GM18507 (cell line): ENCODE data around the gene DDX31.
"Not testable (repeated sequence)": the region's sequence is repeated elsewhere in the genome, so short reads cannot be mapped to it uniquely, and the experiment has no call there.

Experiments
- DNase-seq: peaks from one replicate; pipeline ENCODE4 v3.0.0; 2011; ENCODE audit warnings: low read depth; ENCODE audit not compliant: insufficient read length; ENCODE audit errors: extremely low spot score
- FAIRE-seq: peaks from 2 replicates; lab custom pipeline; 2011; peaks lifted over from hg19 to GRCh38; lab: Jason Lieb, UNC

The DDX31 gene

GRCh38 chr9:132669698-132670456, at the start of gene DDX31:
Gene DDX31, minus strand, starts transcription at chr9:132669983. Its CDS starts 49 bp downstream, at chr9:132669934.
- DNase-seq (peak; percentile 89), FAIRE-seq (peak; percentile 78)

DNA sequence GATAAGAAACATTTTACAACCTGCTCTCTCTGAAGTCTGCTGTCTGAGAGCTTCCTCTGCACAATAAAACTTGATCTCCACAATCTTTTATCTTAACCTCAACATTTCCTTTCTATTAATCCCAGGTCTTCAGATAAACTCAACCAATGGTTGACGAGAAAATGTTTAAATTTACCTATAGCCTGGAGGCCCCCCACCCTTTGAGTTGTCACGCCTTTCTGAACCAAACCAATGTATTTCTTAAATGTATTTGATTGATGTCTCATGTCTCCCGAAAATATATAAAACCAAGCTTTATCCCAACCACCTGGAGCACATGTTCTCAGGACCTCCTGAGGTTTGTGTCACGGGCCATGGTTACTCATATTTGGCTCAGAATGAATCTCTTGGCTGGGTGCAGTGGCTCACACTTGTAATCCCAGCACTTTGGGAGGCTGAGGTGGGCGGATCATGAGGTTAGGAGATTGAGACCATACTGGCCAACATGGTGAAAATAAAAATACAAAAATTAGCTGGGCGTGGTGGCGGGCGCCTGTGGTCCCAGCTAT, 48.7 kb upstream of the DDX31 start:
- FAIRE-seq, result not testable (repeated sequence)

DNA sequence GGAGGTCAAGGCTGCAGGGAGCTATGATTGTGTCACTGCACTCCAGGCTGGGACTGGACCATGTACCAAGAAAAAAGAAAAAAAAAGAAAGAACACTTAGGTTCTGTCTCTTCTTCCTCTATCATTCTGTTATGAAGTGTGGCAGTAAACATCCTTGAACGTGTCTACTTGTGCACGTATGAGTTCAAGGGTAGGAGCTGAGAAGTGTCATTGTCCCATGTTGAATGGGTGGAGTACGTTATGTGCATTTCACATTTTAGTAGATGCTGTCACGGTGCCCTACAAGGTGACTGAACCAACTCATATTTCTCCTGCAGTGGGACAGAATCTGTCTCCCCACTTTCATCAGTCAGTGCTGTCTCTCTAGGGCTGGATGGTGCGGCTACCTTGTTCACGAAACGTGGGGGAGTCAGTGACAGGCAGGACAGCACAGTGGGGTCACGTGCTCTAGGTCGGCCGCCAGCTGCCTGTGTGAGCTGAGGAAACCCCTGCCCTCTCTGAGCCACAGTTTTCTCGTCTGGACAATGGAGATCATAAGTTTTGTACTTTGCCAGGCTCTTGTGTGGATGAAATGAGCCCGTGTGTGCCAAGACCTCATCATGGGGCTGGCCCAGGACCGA, 47.7 kb upstream of the DDX31 start:
- FAIRE-seq (no peak), DNase-seq (no peak)

More for the DNA sequence above, 48.7 kb upstream of the DDX31 start:
- DNase-seq, result not testable (repeated sequence)

- FAIRE-seq (no peak), DNase-seq (no peak)
These were observed 46.2 kb upstream of the DDX31 start for GRCh38 chr9:132716007-132716406.

- no peak for FAIRE-seq
- DNase-seq, result no peak
These were observed 43.0 kb upstream of the DDX31 start for GRCh38 chr9:132712753-132713152.

DNA sequence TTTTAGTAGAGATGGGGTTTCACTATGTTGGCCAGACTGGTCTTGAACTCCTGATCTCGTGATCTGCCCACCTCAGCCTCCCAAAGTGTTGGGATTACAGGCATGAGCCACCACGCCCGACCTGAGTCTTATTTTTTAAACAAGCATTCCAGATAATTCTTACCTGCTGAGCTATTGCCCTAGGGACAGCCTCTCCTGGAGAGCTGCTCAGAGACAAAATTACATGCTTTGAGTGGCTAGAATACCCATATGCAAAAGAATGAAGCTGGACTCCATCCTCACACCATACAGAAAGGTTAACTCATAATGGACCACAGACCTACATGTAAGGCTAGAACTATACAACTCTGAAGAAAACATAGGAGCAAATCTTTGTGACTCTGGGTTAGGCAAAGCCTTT, 42.1 kb upstream of the DDX31 start:
- DNase-seq (no peak), FAIRE-seq (no peak)

GRCh38 chr9:132711152-132711551, 41.4 kb upstream of the DDX31 start:
- FAIRE-seq, DNase-seq: not testable (repeated sequence)

DNA sequence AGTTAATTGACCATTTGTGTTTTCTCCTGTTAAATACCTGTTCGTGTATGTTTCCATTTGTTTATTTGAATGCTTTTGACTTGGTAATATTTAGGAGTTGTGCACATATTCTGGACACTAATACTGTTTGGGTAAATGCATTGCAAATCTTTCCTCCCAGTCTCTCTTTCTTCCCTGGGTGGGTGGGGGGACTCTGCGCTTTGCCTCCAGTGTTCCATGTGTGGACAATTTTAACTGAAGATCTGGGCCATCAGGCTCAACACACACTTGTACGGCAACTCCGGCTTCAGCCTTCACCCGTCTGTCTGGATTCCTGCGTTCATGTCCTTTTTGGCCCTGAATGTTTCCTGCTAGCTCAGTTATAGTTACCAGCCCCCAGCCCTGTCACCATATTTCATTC, 40.5 kb upstream of the DDX31 start:
- DNase-seq (no peak), FAIRE-seq (no peak)

- no peak for FAIRE-seq
- DNase-seq, result no peak
These were observed 39.1 kb upstream of the DDX31 start for GRCh38 chr9:132708769-132709430.

GRCh38 chr9:132708239-132708638, 38.5 kb upstream of the DDX31 start:
- no peak for FAIRE-seq
- DNase-seq, result no peak

DNA sequence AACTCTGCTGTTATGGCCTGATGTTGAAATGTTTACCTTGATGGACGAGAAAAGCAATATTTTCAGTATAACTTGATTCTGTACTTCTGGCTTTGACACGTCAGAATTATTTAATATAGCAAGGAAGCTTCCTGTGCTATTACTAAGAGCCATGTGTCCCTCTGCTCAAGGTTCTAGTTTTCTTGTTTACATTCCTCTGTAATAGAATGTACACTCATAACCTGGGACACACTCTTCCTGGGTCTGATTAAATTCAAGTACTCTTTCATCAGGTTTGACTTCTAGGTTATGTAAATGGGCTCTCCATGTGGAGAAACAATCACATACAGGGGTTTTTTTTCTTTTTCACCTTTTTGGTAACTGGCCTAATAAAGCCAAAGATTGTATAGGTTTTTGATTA, 33.6 kb upstream of the DDX31 start:
- no peak for DNase-seq
- FAIRE-seq, result no peak

- FAIRE-seq (no peak), DNase-seq (no peak)
These were observed 32.5 kb upstream of the DDX31 start for GRCh38 chr9:132702254-132702653.

DNA sequence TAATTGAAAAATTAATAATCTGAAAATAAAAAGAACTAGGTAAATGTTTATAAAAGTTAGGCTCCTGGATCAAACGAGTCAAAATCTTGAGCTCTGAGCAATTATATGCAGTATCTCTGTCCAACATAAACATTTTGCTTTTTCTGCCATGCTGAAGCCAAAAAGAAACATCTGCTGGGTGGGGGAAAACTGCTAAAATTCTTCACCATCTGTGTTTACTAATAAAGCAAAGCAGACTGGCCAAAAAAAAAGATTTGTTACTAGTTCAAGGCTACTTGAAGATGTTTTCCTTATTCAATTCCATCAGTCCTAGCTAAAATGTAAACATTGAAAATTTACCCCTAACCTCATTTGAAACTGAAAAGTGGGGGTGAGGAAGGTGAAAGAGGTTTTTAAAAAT, 30.2 kb upstream of the DDX31 start:
- DNase-seq, result no peak
- FAIRE-seq, result no peak

- FAIRE-seq (no peak), DNase-seq (no peak)
These were observed 29.2 kb upstream of the DDX31 start for GRCh38 chr9:132698989-132699388.

- no peak for FAIRE-seq
- DNase-seq, result no peak
These were observed 27.4 kb upstream of the DDX31 start for GRCh38 chr9:132697230-132697629.

GRCh38 chr9:132694144-132694543, 24.4 kb upstream of the DDX31 start:
- FAIRE-seq (no peak), DNase-seq (no peak)

- DNase-seq (no peak), FAIRE-seq (no peak)
These were observed 20.9 kb upstream of the DDX31 start for GRCh38 chr9:132690696-132691095.

DNA sequence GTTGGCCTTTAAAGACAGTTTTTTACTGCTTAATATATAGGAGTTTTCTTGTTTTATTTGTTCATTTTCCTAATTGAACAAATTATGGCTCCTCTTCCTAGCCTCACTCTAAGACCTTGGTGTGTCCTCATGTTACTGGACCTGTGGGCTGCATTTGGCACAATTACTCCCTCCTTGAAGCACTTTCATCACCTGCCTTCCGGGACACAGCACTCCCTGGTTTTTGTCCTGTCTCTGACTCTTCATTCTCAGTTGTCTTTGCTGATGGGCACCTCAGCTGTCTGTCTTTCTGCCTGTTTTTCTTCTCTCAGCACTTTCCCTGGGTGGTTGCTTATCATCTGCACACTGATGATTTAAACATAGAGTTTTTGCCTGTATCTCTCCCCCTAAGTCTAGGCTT, 14.1 kb upstream of the DDX31 start:
- DNase-seq, result no peak
- FAIRE-seq, result no peak

DNA sequence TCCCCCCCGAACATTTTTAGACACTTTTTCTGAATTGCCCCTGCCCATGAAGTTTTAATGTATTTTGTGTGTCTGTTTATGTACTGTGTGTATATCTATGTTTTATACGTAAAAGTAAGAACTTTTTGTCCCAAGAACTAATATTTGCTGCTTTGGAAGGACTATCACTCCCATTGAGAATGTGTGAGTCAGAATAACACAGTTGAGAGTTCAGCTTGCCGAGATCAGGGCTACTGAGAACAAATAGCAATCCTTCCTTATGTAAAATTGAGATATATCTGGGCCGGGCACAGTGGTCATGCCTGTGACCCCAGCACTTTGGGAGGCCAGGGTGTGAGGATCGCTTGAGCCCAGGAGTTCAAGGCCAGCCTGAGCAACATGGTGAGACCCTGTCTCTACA, 11.8 kb upstream of the DDX31 start:
- DNase-seq (no peak), FAIRE-seq (no peak)

GRCh38 chr9:132679946-132680625, 10.3 kb upstream of the DDX31 start:
- FAIRE-seq, result no peak

More at GRCh38 chr9:132679946-132680625, 10.3 kb upstream of the DDX31 start:
- no peak for DNase-seq
